Renal cortical epithelial cell (primary cell): ENCODE data around the gene KPNA1. TPM values are rescaled to one million over a fixed set of nuclear protein-coding genes. Genes with fewer than 3 reads are reported as not detected.

Source experiments
- DNase-seq: peaks from one replicate; pipeline ENCODE4 v3.0.0-alpha.2; 2011; ENCODE audit warnings: low read depth
- total RNA-seq: library from RNA; depleted of rRNA; stranded (reverse); fragments of >200 nt; gene quantifications from 2 replicates; pipeline ENCODE4 v1.2.3, GENCODE V29; 2014

Gene KPNA1
- total RNA-seq, 1 donor from 2014 or later: 61.3 TPM

GRCh38 chr3:122415762-122416654 is 98.7 kb downstream of the KPNA1 start, which contains the start of gene WDR5B:
Gene WDR5B, minus strand, starts transcription at chr3:122416062. Its CDS starts 534 bp downstream, at chr3:122415528.
- DNase-seq: peak; percentile 95

DNA sequence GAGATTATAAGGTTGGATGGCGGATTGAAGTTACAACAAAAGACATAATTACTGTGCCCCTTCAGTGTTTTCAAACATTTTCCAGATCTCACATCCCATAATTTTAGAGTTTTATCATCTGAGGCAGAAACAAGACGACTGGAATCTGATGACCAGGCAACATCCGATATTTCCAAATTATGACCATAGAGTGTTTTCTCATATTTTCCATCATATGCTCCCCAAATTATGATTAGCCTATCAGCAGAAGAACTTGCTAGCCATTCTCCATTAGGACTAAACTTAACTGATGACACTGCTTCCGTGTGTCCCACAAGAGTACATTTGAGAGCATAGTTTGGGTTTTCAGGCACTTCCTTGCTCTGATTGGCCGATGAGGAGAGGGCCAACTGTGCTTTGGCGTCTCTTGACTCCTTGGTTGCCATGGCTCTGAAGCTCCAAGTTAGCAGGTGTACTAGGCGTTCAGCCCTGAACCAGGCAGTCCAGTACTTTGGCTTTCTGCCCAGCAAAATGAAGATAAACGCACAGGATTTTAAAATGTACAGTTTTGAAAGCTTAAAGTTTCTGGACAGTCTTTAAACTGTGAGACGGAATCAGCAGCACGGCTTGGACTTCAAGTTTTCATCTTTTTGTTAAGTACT is 99.5 kb downstream of the KPNA1 start:
- DNase-seq: peak; percentile 59

DNA sequence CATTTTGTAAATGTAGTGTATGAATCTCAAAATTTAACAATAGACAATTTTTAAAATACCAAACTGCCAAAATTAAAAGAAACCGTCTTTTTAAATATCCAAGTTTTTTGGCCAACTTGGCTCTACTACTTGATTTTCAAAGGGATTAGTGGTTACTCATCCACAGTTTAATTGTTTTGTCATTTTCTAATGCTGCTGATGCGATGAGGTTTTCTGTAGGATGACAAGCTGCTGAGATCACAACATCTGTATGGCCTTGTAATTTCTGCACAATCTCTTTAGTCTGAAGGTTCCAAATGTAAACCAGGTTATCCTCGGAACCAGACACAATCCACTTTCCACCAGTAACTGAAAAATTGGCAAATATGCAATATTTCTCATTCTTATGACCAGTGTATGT is 100.3 kb downstream of the KPNA1 start:
- DNase-seq: no peak

DNA sequence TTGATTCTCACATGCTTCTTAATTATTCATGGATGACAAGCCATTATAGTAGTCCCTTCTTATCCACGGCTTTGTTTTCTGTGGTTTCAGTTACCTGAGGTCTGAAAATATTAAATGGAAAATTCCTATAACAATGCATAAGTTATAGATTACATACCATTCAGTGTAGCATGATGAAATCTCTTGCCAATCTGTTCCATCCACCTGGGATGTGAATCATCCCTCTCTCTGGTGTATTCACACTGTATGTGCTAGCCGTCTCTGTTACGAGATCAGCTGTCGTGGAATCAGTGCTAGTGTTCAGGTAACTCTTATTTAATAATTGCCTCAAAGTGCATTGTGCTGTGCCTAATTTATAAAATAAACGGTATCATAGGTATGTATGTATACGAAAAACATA is 104.1 kb downstream of the KPNA1 start:
- no peak for DNase-seq

GRCh38 chr3:122410111-122410510 is 104.6 kb downstream of the KPNA1 start:
- no peak for DNase-seq

DNA sequence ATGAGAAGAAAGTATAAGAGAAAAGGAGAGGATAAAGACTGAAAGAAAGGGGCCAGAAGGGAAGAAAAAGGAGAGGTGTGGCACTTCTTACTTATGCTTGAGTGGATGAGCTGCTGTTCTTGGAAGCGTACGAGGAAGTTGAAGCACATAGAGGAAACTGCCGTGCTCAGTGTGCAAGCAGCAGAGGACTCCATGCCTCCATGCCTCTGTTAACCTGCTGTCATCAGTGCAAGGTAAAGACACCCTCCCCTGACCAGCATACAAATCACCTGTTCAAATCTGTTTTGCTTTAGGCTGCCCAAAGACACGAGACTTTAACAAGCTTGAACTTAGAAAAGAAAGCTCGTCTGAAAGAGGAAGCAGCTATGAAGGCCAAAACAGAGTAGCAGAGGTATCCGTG is 105.3 kb downstream of the KPNA1 start:
- no peak for DNase-seq

- no peak for DNase-seq
Observed at GRCh38 chr3:122407946-122408345, 106.8 kb downstream of the KPNA1 start.

DNA sequence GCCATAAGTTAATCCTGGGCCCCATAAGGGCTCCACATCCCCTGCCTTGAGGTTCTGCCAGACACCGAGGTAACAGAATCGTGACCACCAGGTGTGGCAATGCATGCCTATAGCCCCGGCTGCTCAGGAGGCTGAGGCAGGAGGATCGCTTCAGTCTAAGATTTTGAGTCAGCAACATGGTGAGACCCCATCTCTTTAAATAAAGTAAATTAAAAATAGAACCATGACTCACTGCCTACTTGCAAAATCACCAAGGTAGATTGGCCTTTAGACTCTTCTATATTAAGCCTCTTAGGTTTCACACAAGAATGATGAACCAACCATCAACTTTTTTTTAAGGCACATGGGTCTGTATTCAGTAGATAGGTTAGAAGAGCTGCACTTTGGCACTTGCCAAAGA is 108.5 kb downstream of the KPNA1 start:
- peak; percentile 55 for DNase-seq

DNA sequence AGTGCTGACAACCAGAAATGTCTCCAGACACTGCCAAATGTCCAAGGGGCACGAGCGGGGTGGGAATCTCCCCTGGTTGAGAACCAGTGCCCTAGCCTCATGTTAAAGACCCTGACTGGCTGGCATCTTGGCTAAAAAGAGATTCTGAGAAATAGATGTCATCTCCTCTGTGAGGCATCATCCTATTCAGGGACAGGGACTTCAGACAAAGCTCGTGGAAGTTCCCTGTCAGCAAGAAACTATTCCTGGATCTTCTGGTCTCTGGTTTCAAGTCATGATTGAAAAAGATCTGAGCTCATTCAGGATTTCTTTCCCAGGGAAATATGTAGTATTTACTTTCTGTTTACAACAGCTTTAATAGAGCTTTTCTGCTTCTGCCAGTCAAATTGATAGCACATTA is 109.7 kb downstream of the KPNA1 start:
- DNase-seq: no peak

GRCh38 chr3:122403489-122403888 is 111.2 kb downstream of the KPNA1 start:
- DNase-seq: peak; percentile 9

DNA sequence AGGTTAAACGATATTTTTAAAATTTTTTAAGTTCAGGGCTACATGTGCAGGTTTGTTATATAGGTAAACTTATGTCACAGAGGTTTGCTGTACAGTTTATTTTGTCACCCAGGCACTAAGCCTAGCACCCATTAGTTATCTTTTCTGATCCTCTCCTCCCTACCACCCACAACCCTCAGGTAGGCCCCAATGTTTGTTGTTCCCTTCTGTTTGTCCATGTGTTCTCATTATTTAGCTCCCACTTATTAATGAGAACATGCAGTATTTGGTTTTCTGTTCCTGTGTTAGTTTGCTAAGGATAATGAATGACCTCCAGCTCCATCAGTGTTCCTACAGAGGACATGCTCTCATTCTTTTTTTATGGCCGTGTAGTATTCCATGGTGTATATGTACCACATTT is 115.8 kb downstream of the KPNA1 start:
- no peak for DNase-seq

DNA sequence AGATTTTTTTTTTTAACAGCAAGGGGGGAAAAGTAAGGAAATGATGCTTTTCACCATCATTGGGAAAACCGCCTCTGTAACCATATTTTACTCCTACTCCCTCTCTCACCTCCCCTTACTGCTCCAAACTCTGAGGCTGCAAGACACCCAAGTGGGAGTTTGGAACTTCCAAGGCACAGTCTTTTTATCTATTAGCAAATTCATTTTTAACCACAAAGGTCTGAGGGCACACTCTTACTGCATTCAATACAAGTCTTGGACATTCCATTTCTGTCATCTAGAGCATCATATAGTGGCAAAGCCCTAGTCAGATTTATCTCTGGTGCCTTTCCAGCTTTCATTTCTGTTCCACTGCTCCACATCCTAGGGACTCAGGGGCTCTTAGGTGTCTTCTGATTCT is 117.5 kb downstream of the KPNA1 start:
- DNase-seq: no peak

DNA sequence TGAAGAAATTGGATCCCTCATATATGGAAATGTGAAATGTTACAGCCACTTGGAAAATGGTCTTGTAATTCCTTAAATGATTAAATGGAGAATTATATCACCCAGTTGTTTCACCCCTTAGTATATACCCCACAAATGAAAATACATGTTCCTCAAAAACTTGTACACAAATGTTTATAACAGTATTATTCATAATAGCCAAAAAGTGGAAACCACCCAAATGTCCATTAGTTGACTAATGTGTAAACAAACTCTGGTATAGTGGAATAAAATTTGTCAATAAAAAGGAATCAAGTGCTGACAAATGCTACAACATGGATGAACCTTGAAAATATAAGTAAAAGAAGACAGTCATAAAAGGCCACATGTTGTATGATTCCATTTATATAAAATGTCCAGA is 118.2 kb downstream of the KPNA1 start:
- no peak for DNase-seq

- no peak for DNase-seq
Observed at GRCh38 chr3:122395582-122395981, 119.2 kb downstream of the KPNA1 start.

DNA sequence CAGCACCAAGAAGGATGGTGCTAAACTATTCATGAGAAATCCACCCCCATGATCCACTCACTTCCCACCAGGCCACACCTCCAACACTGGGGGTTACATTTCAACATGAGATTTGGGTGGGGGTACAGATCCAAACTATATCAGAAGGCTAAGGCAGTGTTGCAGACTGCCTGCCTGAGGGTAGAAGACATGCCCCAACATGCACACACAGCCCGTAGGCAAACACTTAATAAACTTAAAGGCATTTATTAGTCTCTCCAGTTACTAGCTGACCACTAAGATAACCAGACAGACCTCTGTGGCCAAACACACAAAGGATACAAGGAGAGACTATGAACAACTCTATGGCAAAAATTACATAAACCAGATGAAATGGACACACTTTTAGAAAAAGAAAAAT is 120.6 kb downstream of the KPNA1 start:
- DNase-seq: no peak

DNA sequence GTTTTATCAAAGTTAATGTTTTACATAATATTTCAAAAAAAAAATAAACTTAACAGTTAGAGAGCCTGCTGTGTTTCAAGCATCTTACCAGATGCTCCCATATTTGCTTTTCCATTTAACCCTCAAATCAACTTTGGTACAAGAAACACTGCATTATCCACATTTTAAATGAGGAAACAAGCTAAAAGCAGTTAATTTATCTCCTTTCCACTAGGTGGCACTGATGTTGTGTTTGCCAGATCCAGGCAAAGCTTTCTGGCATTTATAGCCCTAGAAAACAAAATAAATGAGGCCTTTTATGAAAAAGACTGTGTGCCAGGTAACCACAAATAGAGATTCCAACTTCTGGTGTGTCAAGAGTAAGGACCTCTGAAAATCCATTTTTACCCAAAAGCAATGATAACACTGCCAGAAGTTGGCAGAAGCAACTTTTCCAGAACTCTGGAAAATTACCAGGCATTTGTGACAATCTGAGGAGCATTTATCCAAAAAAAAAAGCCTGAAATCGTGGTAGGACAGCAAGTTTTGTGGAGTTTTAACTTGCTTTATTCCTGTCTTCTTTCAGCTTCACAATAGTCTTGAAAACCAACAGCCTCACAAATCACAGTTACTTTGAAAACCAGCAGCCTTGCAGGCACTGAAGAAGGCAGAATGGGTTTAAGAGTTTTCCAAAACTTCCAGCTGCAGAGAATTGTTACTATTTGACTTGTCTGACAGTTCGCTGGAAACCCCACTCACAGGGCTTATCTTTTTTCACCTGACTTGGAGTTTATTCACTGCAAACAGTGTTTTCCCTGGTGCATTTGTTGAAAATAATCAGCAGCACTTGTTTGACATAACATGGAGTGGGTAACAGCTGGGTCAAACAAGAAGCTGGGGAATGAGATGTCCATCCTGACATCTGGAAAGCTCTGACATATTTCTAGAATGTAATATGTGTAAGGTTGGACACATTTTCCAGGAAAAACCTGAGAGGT is 121.6 kb downstream of the KPNA1 start:
- peak; percentile 71 for DNase-seq

- DNase-seq: no peak
Observed at GRCh38 chr3:122391681-122392446, 122.9 kb downstream of the KPNA1 start.

DNA sequence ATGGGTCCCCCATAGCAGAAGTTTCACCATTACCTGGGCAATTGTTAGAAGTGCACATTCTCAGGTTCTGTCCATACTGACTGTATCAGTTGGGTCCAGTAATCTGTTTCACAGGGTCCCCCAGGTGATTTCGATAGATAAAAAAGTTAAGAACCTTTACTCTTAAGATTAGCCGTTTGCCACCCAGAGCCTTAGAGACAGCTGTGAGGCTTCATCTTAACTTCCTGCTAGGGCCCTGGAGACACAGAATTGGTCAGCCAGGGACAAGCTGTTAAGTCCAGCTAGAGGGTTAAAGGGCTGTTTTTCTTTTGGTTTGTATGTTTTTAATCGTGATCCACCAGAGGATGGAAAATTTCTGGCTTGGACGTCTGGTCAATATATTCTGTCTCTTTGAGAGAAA is 124.1 kb downstream of the KPNA1 start:
- no peak for DNase-seq

DNA sequence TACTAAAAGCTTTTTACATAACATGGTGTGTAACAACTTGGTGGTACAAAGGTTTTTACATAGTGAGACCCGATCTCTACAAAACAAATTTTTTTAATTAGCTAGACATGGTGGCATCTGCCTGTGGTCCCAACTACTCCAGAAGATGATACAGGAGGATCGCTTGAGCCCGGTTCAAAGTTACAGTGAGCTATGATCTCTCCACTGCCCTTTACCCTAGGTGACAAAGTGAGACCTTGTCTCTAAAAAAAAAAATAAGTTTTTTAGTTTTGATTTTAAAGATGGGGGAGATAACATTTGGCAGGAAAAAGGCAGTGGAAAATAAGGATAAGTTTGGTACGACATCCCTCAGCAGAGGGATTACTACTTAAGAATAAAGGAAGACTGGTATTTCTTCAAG is 124.8 kb downstream of the KPNA1 start:
- DNase-seq: no peak

- no peak for DNase-seq
Observed at GRCh38 chr3:122389197-122389596, 125.5 kb downstream of the KPNA1 start.

DNA sequence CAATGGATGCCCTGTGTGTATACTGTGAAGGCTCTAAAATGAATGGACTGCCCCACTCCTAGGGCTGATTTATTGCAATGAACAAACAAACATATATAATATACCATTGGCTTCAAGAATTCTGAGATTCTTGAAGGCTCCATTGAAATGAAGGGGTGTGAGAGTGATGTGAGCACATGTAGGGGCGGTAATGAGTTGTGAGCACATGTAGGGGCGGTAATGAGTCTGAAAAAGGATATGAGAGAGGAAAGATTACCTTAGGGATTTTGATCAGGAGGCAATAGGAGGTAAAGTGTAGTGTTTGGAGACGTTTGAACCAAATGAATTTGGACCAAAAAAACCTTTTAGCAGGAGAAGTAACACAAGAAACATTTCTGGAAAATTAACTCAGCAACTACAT is 127.0 kb downstream of the KPNA1 start:
- no peak for DNase-seq
